ENCODE measurements around the gene CASKIN1.

The CASKIN1 gene

GRCh38 chr16:2173366-2173765, 23.0 kb downstream of the CASKIN1 start:
- Histone ChIP-seq H3K36me3 (ENCODE audit: control insufficient read depth, insufficient read depth, low read length) (peaks cover 36% of the 10 kb centered on the region), H3K27me3 (replicated peaks; ENCODE audit: control insufficient read depth, insufficient read depth, low read length) (no peaks in the 10 kb centered on the region), H3K4me3 (replicated peaks; ENCODE audit: low read depth, low read length) (no peak overlapping the region)
- TF ChIP-seq CTCF (IDR thresholded peaks at IDR 0.05; ENCODE audit: insufficient read depth, low read length, poor library complexity, severe bottlenecking) = no peak
- DNase-seq (ENCODE audit: extremely low read depth, insufficient read length) = no peak

DNA sequence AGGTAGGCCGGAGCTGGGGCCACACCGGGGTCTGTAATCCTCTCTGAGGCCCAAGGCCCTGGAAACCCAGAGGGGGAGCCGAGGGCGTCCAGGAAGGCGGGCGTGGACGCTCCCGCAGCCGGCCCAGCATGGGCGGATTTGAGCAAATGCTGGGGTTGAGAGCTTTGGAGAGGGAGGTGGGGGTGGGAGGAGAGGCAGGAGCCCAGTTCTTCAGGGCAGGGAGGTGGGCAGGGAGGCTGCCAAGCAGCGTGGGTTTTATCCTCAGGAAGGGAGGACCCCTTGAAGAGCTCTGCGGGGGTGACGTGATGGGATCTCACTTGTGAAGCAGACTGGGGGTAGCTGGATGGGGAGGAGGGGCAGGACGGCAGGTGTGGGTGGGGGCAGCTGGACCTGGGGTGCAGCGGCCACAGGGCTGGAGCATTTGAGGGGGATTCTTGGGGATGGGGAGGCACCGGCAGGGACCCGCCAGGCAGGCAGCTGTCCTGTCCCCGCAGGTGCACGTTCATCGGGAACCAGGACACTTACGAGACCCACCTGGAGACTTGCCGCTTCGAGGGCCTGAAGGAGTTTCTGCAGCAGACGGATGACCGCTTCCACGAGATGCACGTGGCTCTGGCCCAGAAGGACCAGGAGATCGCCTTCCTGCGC, 23.6 kb downstream of the CASKIN1 start:
- Histone ChIP-seq H3K27me3 (replicated peaks; ENCODE audit: control insufficient read depth, insufficient read depth, low read length) (no peaks in the 10 kb centered on the region), H3K36me3 (ENCODE audit: control insufficient read depth, insufficient read depth, low read length) (peaks cover 40% of the 10 kb centered on the region), H3K4me3 (replicated peaks; ENCODE audit: low read depth, low read length) (no peak overlapping the region)
- no peak for DNase-seq (ENCODE audit: extremely low read depth, insufficient read length)
- TF ChIP-seq CTCF (IDR thresholded peaks at IDR 0.05; ENCODE audit: insufficient read depth, low read length, poor library complexity, severe bottlenecking) = no peak

DNA sequence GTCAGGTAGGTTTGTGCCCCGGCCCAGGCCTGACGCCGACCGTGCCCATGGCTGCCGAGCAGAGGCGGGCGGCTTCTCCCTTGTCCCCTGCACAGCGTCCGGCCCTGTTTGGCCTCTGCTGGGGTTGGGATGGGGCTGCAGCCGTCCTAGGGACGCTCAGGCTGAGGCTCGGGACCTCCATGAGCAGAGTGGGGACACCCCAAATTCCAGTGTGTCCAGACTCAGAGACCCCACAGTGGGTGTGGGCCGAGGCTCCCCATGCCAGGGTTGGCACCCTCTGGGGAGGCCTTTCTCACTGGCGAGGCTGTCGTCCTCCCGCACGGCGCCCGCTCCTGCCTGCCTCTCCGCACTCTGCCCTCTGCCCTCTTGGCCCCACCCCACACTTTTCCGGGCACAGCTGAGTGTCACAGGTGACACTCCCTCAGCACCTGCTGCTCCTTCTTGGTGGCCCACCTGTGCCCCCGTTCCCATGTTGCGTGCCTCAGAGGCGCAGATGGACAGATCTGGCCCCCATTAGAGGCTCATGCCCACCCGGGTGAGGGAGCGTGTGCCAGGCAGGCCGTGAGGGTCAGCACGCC, 24.7 kb downstream of the CASKIN1 start:
- Histone ChIP-seq H3K36me3 (ENCODE audit: control insufficient read depth, insufficient read depth, low read length) (peaks cover 37% of the 10 kb centered on the region), H3K4me3 (replicated peaks; ENCODE audit: low read depth, low read length) (no peak overlapping the region), H3K27me3 (replicated peaks; ENCODE audit: control insufficient read depth, insufficient read depth, low read length) (no peaks in the 10 kb centered on the region)
- DNase-seq (ENCODE audit: extremely low read depth, insufficient read length) = no peak
- no peak for TF ChIP-seq CTCF (IDR thresholded peaks at IDR 0.05; ENCODE audit: insufficient read depth, low read length, poor library complexity, severe bottlenecking)

DNA sequence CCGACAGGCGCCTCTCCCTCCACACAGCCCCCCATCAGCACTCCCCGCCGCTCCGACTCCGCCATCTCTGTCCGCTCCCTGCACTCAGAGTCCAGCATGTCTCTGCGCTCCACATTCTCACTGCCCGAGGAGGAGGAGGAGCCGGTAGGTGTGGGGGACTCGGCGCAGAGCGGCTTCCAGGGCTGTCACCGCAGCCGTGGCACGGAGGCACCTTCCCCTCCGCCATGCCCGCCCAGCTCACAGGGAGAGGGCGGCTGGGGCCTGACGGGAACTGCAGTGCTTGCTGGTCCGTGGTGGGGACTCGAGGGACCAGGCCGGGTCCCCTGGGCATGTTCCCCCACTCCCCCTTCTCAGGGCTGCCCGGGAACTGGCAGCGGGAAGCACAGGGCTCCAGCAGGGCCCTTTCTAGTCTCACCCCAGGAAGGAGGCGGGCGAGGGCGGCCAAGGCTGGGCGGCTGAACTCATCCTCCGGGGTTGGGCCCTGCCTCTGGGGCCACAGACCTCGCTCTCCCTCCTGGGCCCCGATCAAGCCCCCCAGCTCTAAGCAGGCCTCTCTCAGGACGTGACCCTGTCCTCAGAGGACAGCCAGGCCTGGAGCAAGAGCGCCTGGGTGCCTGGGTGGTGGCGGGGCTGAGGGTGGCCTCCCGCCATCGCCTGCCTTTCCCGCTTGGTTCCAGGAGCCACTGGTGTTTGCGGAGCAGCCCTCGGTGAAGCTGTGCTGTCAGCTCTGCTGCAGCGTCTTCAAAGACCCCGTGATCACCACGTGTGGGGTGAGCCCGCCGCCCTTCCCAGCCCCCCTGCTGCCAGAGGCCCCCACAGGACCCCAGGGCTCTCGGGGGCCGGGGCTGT, 25.6 kb downstream of the CASKIN1 start:
- Histone ChIP-seq H3K36me3 (ENCODE audit: control insufficient read depth, insufficient read depth, low read length) (peaks cover 33% of the 10 kb centered on the region), H3K27me3 (replicated peaks; ENCODE audit: control insufficient read depth, insufficient read depth, low read length) (no peaks in the 10 kb centered on the region), H3K4me3 (replicated peaks; ENCODE audit: low read depth, low read length) (no peak overlapping the region)
- TF ChIP-seq CTCF (IDR thresholded peaks at IDR 0.05; ENCODE audit: insufficient read depth, low read length, poor library complexity, severe bottlenecking) = no peak
- no peak for DNase-seq (ENCODE audit: extremely low read depth, insufficient read length)

GRCh38 chr16:2170080-2170479, 26.3 kb downstream of the CASKIN1 start:
- Histone ChIP-seq H3K36me3 (ENCODE audit: control insufficient read depth, insufficient read depth, low read length) (peaks cover 30% of the 10 kb centered on the region), H3K4me3 (replicated peaks; ENCODE audit: low read depth, low read length) (no peak overlapping the region), H3K27me3 (replicated peaks; ENCODE audit: control insufficient read depth, insufficient read depth, low read length) (no peaks in the 10 kb centered on the region)
- no peak for DNase-seq (ENCODE audit: extremely low read depth, insufficient read length)
- no peak for TF ChIP-seq CTCF (IDR thresholded peaks at IDR 0.05; ENCODE audit: insufficient read depth, low read length, poor library complexity, severe bottlenecking)
